Small intestine (tissue), 16 donors: Measurements from ENCODE around the gene KLHL11. TPM values are rescaled to one million over a fixed set of nuclear protein-coding genes. Genes with fewer than 3 reads are reported as not detected.
A peak's percentile ranks its signal among the peaks of the same experiment; 100 is the strongest.

Experiments used
- DNase-seq, 2 donors: peaks; one replicate each; pipeline versions ENCODE4 v3.0.0 to v3.0.0-alpha.2; 2013
- FAIRE-seq: peaks from 2 replicates; lab custom pipeline; 2012; peaks lifted over from hg19 to GRCh38; lab: Jason Lieb, UNC
- H3K27ac ChIP-seq, 3 donors: one replicate each; pipeline ENCODE4 v1.5.1; 2013; ENCODE audit warnings: low read length in 2 of 3, mild to moderate bottlenecking in 2 of 3, control low read depth in 1 of 3, inconsistent platforms in 1 of 3, low read depth in 1 of 3, moderate library complexity in 1 of 3
- H3K27me3 ChIP-seq, 3 donors: one replicate each; pipeline ENCODE4 v1.6.1; 2013; ENCODE audit warnings: low read length in 3 of 3, inconsistent platforms in 1 of 3; ENCODE audit not compliant: control insufficient read depth in 3 of 3, insufficient read depth in 3 of 3
- H3K36me3 ChIP-seq, 3 donors: one replicate each; pipeline ENCODE4 v1.6.1; 2013; ENCODE audit warnings: low read length in 3 of 3, inconsistent platforms in 1 of 3, low read depth in 1 of 3, mild to moderate bottlenecking in 1 of 3, moderate library complexity in 1 of 3; ENCODE audit not compliant: control insufficient read depth in 3 of 3, insufficient read depth in 2 of 3
- H3K4me1 ChIP-seq, 3 donors: one replicate each; pipeline ENCODE4 v1.6.1; 2013; ENCODE audit warnings: low read length in 2 of 3, inconsistent platforms in 1 of 3, low read depth in 1 of 3, mild to moderate bottlenecking in 1 of 3, moderate library complexity in 1 of 3; ENCODE audit not compliant: control insufficient read depth in 3 of 3, insufficient read depth in 2 of 3
- H3K4me3 ChIP-seq, 3 donors: one replicate each; pipeline ENCODE4 v1.5.1; 2013; ENCODE audit warnings: low read length in 3 of 3, control low read depth in 1 of 3, inconsistent platforms in 1 of 3, low read depth in 1 of 3, mild to moderate bottlenecking in 1 of 3, moderate library complexity in 1 of 3
- H3K9me3 ChIP-seq, 2 donors: one replicate each; pipeline ENCODE4 v1.6.1; 2013; ENCODE audit warnings: low read depth in 1 of 2, low read length in 1 of 2; ENCODE audit not compliant: control insufficient read depth in 2 of 2, insufficient read depth in 1 of 2
- WGBS, 3 donors: extraction: QIAGEN DNeasy Blood & Tissue Kit; methylation state at CpG; one replicate each; pipeline ENCODE4 v1.1.7; 2013; 5-methylcytosine and 5-hydroxymethylcytosine counted together
- long read RNA-seq, 10 donors: transcript quantifications; one replicate each; lab custom pipeline, GENCODE V29; 2026
- polyA plus RNA-seq, 4 donors: library from polyadenylated mRNA; stranded (reverse) in 3 of 4; unstranded in 1 of 4; fragments of 200-250 nt in 3 of 4; fragments of 120-200 nt in 1 of 4; gene quantifications; one replicate each; pipeline versions ENCODE4 v1.2.1 to v1.2.3, GENCODE V29; 2013
- donor health status: healthy with polysubstance abuse.
- donor health status: control.
- donor health status: control.
- donor health status: Bipolar disorder and iron deficiency.
- donor health status: healthy.

The KLHL11 gene, protein sequence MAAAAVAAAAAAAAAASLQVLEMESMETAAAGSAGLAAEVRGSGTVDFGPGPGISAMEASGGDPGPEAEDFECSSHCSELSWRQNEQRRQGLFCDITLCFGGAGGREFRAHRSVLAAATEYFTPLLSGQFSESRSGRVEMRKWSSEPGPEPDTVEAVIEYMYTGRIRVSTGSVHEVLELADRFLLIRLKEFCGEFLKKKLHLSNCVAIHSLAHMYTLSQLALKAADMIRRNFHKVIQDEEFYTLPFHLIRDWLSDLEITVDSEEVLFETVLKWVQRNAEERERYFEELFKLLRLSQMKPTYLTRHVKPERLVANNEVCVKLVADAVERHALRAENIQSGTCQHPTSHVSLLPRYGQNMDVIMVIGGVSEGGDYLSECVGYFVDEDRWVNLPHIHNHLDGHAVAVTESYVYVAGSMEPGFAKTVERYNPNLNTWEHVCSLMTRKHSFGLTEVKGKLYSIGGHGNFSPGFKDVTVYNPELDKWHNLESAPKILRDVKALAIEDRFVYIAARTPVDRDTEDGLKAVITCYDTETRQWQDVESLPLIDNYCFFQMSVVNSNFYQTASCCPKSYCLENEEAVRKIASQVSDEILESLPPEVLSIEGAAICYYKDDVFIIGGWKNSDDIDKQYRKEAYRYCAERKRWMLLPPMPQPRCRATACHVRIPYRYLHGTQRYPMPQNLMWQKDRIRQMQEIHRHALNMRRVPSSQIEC
- 1 to 10 TPM in 2 of 4 donors, not detected in 2; 1.7 to 5.1 TPM for polyA plus RNA-seq
- long read RNA-seq, donor 1: 0 reads
- long read RNA-seq, donor 2: 0 reads
- long read RNA-seq, donor 3, partial matches to known transcripts: 0 of 1 reads
- long read RNA-seq, donor 3, other reads (novel, unspliced or antisense): 0 of 1 reads
- long read RNA-seq, donor 4: 0 reads
- long read RNA-seq, donor 5: 0 reads
- long read RNA-seq, donor 6: 0 reads
- long read RNA-seq, donor 7, partial matches to known transcripts: 0 of 2 reads
- long read RNA-seq, donor 7, other reads (novel, unspliced or antisense): 0 of 2 reads
- long read RNA-seq, donor 8: 0 reads
- long read RNA-seq, donor 9: 0 reads
- long read RNA-seq, donor 10: 0 reads

DNA sequence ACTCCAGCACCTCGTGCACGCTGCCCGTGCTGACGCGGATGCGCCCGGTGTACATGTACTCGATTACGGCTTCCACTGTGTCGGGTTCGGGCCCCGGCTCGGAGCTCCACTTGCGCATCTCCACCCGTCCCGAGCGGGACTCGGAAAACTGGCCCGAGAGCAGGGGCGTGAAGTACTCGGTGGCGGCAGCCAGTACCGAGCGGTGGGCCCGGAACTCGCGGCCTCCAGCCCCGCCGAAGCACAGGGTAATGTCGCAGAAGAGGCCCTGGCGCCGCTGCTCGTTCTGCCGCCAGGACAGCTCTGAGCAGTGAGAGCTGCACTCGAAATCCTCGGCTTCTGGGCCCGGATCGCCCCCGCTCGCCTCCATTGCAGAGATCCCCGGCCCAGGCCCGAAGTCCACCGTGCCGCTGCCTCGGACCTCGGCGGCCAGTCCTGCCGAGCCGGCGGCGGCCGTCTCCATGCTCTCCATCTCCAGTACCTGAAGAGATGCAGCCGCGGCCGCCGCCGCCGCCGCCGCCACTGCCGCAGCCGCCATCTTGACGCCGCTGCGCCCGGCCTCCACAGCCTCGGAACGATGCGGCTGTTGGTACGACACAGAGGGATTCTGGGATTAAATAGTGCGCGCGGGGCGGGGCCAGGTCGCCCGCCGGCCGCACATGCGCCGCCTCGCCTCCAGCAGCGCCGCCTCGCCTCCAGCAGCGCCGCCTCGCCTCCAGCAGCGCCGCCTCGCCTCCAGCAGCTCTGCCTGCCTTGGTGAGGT, at the start of gene KLHL11:
KLHL11 (minus strand) TSS at position 588 of the 760 bp plus-strand sequence; CDS start at position 535, 53 bp downstream.
- peak within 1 kb of the TSS; percentile 90 to 97 (median 95) for H3K27ac ChIP-seq
- H3K36me3 ChIP-seq: peaks cover 2 to 16% (median 3%) of the 10 kb centered on the region in 3 donors
- 0 to 1% (median 0%) methylated on average over 70 to 90 of the region's 90 CpGs for WGBS, 3 donors
- H3K9me3 ChIP-seq: no peaks in the 10 kb centered on the region
- H3K27me3 ChIP-seq: no peaks in the 10 kb centered on the region
- H3K4me3 ChIP-seq: peak within 1 kb of the TSS; percentile 77 to 99 (median 93)
- FAIRE-seq (no peak), DNase-seq (peak; percentile 90 to 97)
- H3K4me1 ChIP-seq: peaks cover 5 to 15% (median 13%) of the 10 kb centered on the region in 3 donors

DNA sequence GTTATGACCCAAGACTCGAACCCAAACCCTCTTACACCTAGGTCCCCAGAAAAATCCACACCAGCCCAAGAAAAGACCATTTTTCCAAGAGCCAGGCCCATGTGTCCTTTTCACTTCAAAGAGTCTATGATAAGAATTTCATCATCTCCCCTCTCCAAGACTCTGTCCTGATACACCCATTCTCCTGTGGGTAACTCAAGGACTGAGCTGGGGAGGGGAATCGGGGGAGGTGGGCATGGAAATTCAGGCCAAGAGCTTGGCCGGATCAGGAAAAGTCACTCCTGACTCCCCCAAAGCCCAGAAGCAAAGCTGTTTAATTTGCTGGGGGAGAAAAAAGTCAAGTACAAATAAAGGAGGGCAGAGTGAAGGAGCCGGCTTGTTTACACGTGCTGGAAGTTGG, 49.8 kb upstream of the KLHL11 start:
- peaks cover 3 to 49% (median 8%) of the 10 kb centered on the region in 3 donors for H3K4me1 ChIP-seq

GRCh38 chr17:41914358-41914766, 49.1 kb upstream of the KLHL11 start:
- Histone ChIP-seq H3K4me1 (peaks cover 3 to 43% (median 8%) of the 10 kb centered on the region in 3 donors), H3K9me3 (no peaks in the 10 kb centered on the region), H3K27ac (peak overlapping the region in 2 of 3 donors; percentile 8 to 84), H3K36me3 (peaks cover 17 to 57% (median 21%) of the 10 kb centered on the region in 3 donors), H3K27me3 (no peaks in the 10 kb centered on the region), H3K4me3 (peak overlapping the region in 2 of 3 donors; percentile 6 to 8)
- DNase-seq: peak; percentile 76 to 81
- 6 to 44% (median 36%) methylated on average over 6 of the region's 6 CpGs for WGBS, 3 donors
- FAIRE-seq: no peak

More for the DNA sequence above, 49.8 kb upstream of the KLHL11 start:
- WGBS, 3 donors: 66 to 77% (median 75%) methylated on average over 5 of the region's 5 CpGs
- FAIRE-seq (no peak), DNase-seq (no peak)
- Histone ChIP-seq H3K36me3 (peaks cover 13 to 51% (median 16%) of the 10 kb centered on the region in 3 donors), H3K4me3 (no peak overlapping the region), H3K9me3 (no peaks in the 10 kb centered on the region), H3K27me3 (no peaks in the 10 kb centered on the region), H3K27ac (peak overlapping the region; percentile 5 to 84 (median 37))

DNA sequence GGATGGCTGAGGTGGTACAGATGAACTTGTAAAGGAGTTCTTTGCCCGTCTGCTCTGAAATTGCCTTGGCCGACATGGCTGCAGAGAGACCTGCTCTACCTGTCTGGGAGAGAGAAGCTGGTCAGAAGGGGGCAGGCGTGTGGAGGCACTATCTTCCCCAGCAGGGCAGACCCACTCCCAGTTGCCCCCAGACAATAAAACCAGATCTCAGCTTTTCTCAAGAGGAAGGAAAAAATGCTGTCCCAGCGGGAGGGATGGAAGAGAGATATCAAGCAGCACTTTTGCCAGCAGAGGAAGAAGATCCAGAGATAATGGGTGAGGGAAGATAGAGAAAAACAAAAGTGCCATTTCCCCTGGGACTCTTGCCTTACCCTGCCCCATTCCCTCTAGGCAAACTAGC, 48.6 kb upstream of the KLHL11 start:
- DNase-seq (no peak), FAIRE-seq (no peak)
- Histone ChIP-seq H3K27me3 (no peaks in the 10 kb centered on the region), H3K4me1 (peaks cover 3 to 42% (median 8%) of the 10 kb centered on the region in 3 donors), H3K36me3 (peaks cover 17 to 63% (median 22%) of the 10 kb centered on the region in 3 donors), H3K4me3 (peak overlapping the region in 1 of 3 donors; percentile 6), H3K9me3 (no peaks in the 10 kb centered on the region), H3K27ac (peak overlapping the region in 1 of 3 donors; percentile 84)
- 81 to 84% (median 81%) methylated on average over 4 of the region's 4 CpGs for WGBS, 3 donors

- H3K4me1 ChIP-seq: peaks cover 3 to 49% (median 9%) of the 10 kb centered on the region in 3 donors
- H3K4me3 ChIP-seq: no peak overlapping the region
- WGBS, 3 donors: 71 to 86% (median 78%) methylated on average over 1 of the region's 1 CpG
- DNase-seq: no peak
- H3K9me3 ChIP-seq: no peaks in the 10 kb centered on the region
- H3K27me3 ChIP-seq: no peaks in the 10 kb centered on the region
- no peak for FAIRE-seq
- no peak overlapping the region for H3K27ac ChIP-seq
- H3K36me3 ChIP-seq: peaks cover 20 to 72% (median 22%) of the 10 kb centered on the region in 3 donors
These were observed 47.7 kb upstream of the KLHL11 start for GRCh38 chr17:41912925-41913324.

GRCh38 chr17:41910701-41911391, 45.6 kb upstream of the KLHL11 start:
- H3K4me3 ChIP-seq: no peak overlapping the region
- H3K36me3 ChIP-seq: peaks cover 20 to 88% (median 22%) of the 10 kb centered on the region in 3 donors
- 91 to 92% (median 91%) methylated on average over 13 of the region's 13 CpGs for WGBS, 3 donors
- H3K27me3 ChIP-seq: no peaks in the 10 kb centered on the region
- DNase-seq: no peak
- FAIRE-seq: no peak
- no peak overlapping the region for H3K27ac ChIP-seq
- peaks cover 6 to 57% (median 10%) of the 10 kb centered on the region in 3 donors for H3K4me1 ChIP-seq
- no peaks in the 10 kb centered on the region for H3K9me3 ChIP-seq

DNA sequence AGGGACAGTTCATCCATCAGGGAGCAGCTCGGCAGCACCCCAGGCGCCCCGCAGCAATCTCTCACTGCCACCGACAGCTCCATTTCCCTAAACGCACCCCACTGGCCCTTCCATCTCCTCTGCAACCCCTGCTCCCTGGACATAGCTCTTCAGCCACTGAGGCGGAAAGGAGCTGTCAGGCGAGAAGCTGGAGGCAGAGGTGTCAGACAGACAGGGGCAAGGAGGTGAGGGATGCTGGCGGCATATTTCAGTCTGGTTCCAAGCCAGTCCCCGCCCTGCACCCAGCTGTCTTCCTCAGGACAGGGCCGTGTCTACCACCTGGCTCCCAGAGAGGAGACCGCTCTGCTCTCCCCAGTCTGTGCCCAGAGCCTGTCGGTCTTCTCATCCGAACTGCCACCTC, 43.9 kb upstream of the KLHL11 start:
- peak overlapping the region in 1 of 3 donors; percentile 74 for H3K27ac ChIP-seq
- H3K4me3 ChIP-seq: no peak overlapping the region
- H3K4me1 ChIP-seq: peaks cover 6 to 59% (median 10%) of the 10 kb centered on the region in 3 donors
- no peak for FAIRE-seq
- no peaks in the 10 kb centered on the region for H3K27me3 ChIP-seq
- 93 to 97% (median 94%) methylated on average over 12 to 13 of the region's 13 CpGs for WGBS, 3 donors
- H3K9me3 ChIP-seq: no peaks in the 10 kb centered on the region
- DNase-seq: no peak
- peaks cover 26 to 95% (median 26%) of the 10 kb centered on the region in 3 donors for H3K36me3 ChIP-seq
